ENCODE results near the gene ARVCF. TPM values are rescaled to one million over a fixed set of nuclear protein-coding genes. Genes with fewer than 3 reads are reported as not detected.

ARVCF gene
- polyA plus RNA-seq, 1 of the 3 experiments (the other 2 are of a cell fraction) = 27.4 TPM

GRCh38 chr22:20001082-20001638 is 15.5 kb downstream of the ARVCF start:
- Histone ChIP-seq H3K9me3 (peaks cover 16% of the 10 kb centered on the region; the same call in 1 of the 2 replicates), H3K27ac (ENCODE audit: low read depth in 2 of 2, low read length in 1 of 2) (peak overlapping the region in 1 of 2 experiments; percentile 97; a peak in 1 of 4 replicates), H2AFZ (ENCODE audit: low read depth) (no peak overlapping the region), H3K9ac (no peak overlapping the region), H3K79me2 (ENCODE audit: insufficient read depth) (no peaks in the 10 kb centered on the region), H3F3A (replicated peaks; ENCODE audit: insufficient read depth) (no peaks in the 10 kb centered on the region), H3K27me3 (ENCODE audit: insufficient read depth) (no peaks in the 10 kb centered on the region), H3K4me2 (no peak overlapping the region), H3K9me2 (no peaks in the 10 kb centered on the region), H4K20me1 (ENCODE audit: insufficient read depth) (no peaks in the 10 kb centered on the region), H3K4me3 (ENCODE audit: low read depth in 2 of 2, low read length in 1 of 2) (no peak overlapping the region), H3K36me3 (replicated peaks in 1 of 2; ENCODE audit: control insufficient read depth in 1 of 2, insufficient read depth in 2 of 2, low read length in 1 of 2) (peaks cover 0 to 10% of the 10 kb centered on the region in 2 experiments), H3K4me1 (ENCODE audit: control insufficient read depth in 1 of 2, insufficient read depth in 2 of 2, low read depth in 1 of 2, low read length in 1 of 2) (peaks cover 0 to 63% of the 10 kb centered on the region in 2 experiments; a peak in 1 of 4 replicates)
- no peak for DNase-seq
- TF ChIP-seq FOXM1 (IDR thresholded peaks at IDR 0.05; ENCODE audit: low read depth) (no peak), RCOR1 (IDR thresholded peaks at IDR 0.05; ENCODE audit: low read length) (no peak), RXRA (IDR thresholded peaks at IDR 0.05; ENCODE audit: borderline replicate concordance, low read depth) (no peak), FOXJ3 (CRISPR knock-in tag; IDR thresholded peaks at IDR 0.05) (no peak), RAD21 (IDR thresholded peaks at IDR 0.05; ENCODE audit: low read length) (no peak), TAF1 (IDR thresholded peaks at IDR 0.05; ENCODE audit: borderline replicate concordance, low read depth, low read length) (no peak), USF2 (IDR thresholded peaks at IDR 0.05; ENCODE audit: borderline replicate concordance, low read depth, low read length) (no peak), SMC3 (IDR thresholded peaks at IDR 0.05; ENCODE audit: low read depth, low read length) (no peak), GABPA (IDR thresholded peaks at IDR 0.05; ENCODE audit: low read depth) (no peak), POLR2AphosphoS5 (IDR thresholded peaks at IDR 0.05; ENCODE audit: low read depth, low read length) (no peak), EP300 (IDR thresholded peaks at IDR 0.05; ENCODE audit: borderline replicate concordance in 1 of 2, low read depth in 1 of 2, low read length in 1 of 2) (no peak), CTCF (IDR thresholded peaks at IDR 0.05) (no peak)
- CTCF ChIA-PET = interaction anchor here (0.9 to 5.0 kb wide), 3 partner anchors 11 to 30 kb away, joined by 4 to 31 read pairs (median 12); no protein-coding TSS in a partner anchor
- 76% methylated on average over 5 of the region's 11 CpGs for WGBS (ENCODE audit: low lambda C conversion rate)
- POLR2A ChIA-PET = no interaction called here

- no peak overlapping the region for H3K9ac ChIP-seq
- peak; percentile 64 for DNase-seq
- WGBS (ENCODE audit: low lambda C conversion rate) = 81% methylated on average over 10 of the region's 14 CpGs
These were observed 16.2 kb downstream of the ARVCF start for GRCh38 chr22:20000246-20001081.

More at GRCh38 chr22:20000246-20001081, 16.2 kb downstream of the ARVCF start:
- POLR2A ChIA-PET = no interaction called here
- Histone ChIP-seq H3K4me3 (ENCODE audit: low read depth in 2 of 2, low read length in 1 of 2) (no peak overlapping the region), H3K9me2 (no peaks in the 10 kb centered on the region), H3F3A (replicated peaks; ENCODE audit: insufficient read depth) (no peaks in the 10 kb centered on the region), H3K36me3 (replicated peaks in 1 of 2; ENCODE audit: control insufficient read depth in 1 of 2, insufficient read depth in 2 of 2, low read length in 1 of 2) (peaks cover 0 to 10% of the 10 kb centered on the region in 2 experiments), H3K79me2 (ENCODE audit: insufficient read depth) (no peaks in the 10 kb centered on the region), H3K27me3 (ENCODE audit: insufficient read depth) (no peaks in the 10 kb centered on the region), H3K4me2 (no peak overlapping the region), H3K4me1 (ENCODE audit: control insufficient read depth in 1 of 2, insufficient read depth in 2 of 2, low read depth in 1 of 2, low read length in 1 of 2) (peaks cover 0 to 70% of the 10 kb centered on the region in 2 experiments; a peak in 2 of 4 replicates), H2AFZ (ENCODE audit: low read depth) (no peak overlapping the region), H3K9me3 (peaks cover 16% of the 10 kb centered on the region; the same call in 1 of the 2 replicates), H4K20me1 (ENCODE audit: insufficient read depth) (no peaks in the 10 kb centered on the region), H3K27ac (ENCODE audit: low read depth in 2 of 2, low read length in 1 of 2) (peak overlapping the region in 1 of 2 experiments; percentile 97; a peak in 2 of 4 replicates)
- TF ChIP-seq FOXJ3 (CRISPR knock-in tag; IDR thresholded peaks at IDR 0.05) (peak; percentile 39; the same call in 1 of the 2 replicates), FOXM1 (IDR thresholded peaks at IDR 0.05; ENCODE audit: low read depth) (no peak), TEAD4 (IDR thresholded peaks at IDR 0.05; ENCODE audit: borderline replicate concordance, insufficient read depth) (no peak), EP300 (IDR thresholded peaks at IDR 0.05; ENCODE audit: borderline replicate concordance in 1 of 2, low read depth in 1 of 2, low read length in 1 of 2) (peak in 1 of 2 experiments; percentile 38; a peak in 1 of 4 replicates)
- CTCF ChIA-PET = interaction anchor here (0.7 to 5.0 kb wide), 7 partner anchors 10 to 90 kb away, joined by 3 to 31 read pairs (median 12); no protein-coding TSS in a partner anchor

Data from SK-N-SH (cell line).